Bronchial epithelial cell (primary cell): ENCODE results near the gene ROR2. TPM values are rescaled to one million over a fixed set of nuclear protein-coding genes. Genes with fewer than 3 reads are reported as not detected.

Experiments used
- DNase-seq: peaks from one replicate; pipeline ENCODE4 v3.0.0-alpha.2; 2010; ENCODE audit warnings: low read depth
- FAIRE-seq: peaks from 2 replicates; lab custom pipeline; 2011; peaks lifted over from hg19 to GRCh38; lab: Jason Lieb, UNC
- H3K27me3 ChIP-seq: 2 replicates; pipeline ENCODE4 v1.5.1; 2011; ENCODE audit warnings: low read length; ENCODE audit not compliant: control insufficient read depth, insufficient read depth
- H3K36me3 ChIP-seq: 2 replicates; pipeline ENCODE4 v1.5.1; 2011; ENCODE audit warnings: low read length; ENCODE audit not compliant: control insufficient read depth, insufficient read depth
- H3K4me3 ChIP-seq: 2 replicates; pipeline ENCODE4 v1.5.1; 2011; ENCODE audit warnings: mild to moderate bottlenecking, low read depth, low read length, control low read depth
- CTCF ChIP-seq: IDR thresholded peaks from 2 replicates; pipeline ENCODE4 v1.5.1; 2011; ENCODE audit warnings: mild to moderate bottlenecking, moderate library complexity, low read length, control low read depth, inconsistent platforms; ENCODE audit not compliant: insufficient read depth, severe bottlenecking
- total RNA-seq: library from RNA; depleted of rRNA; stranded (reverse); fragments of >200 nt; gene quantifications from 2 replicates; pipeline ENCODE4 v1.2.1, GENCODE V29; 2014

ROR2 gene
- total RNA-seq, 1 donor from 2014 or later = 0.26 TPM

- DNase-seq (no peak), FAIRE-seq (no peak)
- Histone ChIP-seq H3K4me3 (no peak overlapping the region), H3K27me3 (no peaks in the 10 kb centered on the region), H3K36me3 (no peaks in the 10 kb centered on the region)
- TF ChIP-seq CTCF = no peak
Observed at GRCh38 chr9:91896513-91897121, 53.4 kb downstream of the ROR2 start.

DNA sequence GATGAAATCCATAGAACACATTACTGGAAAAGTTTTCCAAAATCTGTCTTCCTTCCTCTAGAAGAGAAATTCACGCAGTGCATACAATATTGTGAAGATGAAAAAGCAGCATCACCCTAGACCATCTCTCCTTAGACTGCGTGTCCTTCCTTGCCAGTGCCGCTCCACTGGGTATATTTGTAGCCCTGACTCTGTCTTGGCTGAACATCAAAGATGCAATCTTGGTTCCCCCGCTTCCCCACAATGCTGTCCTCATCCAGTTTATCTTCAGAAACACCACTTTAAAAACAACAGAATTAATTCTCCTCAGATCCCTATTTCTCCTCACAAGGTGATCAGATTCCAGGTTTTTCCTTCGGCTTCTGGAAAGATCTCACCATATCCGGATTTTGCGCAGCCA, 53.9 kb downstream of the ROR2 start:
- no peak for TF ChIP-seq CTCF
- FAIRE-seq (no peak), DNase-seq (no peak)
- Histone ChIP-seq H3K4me3 (no peak overlapping the region), H3K27me3 (no peaks in the 10 kb centered on the region), H3K36me3 (no peaks in the 10 kb centered on the region)

DNA sequence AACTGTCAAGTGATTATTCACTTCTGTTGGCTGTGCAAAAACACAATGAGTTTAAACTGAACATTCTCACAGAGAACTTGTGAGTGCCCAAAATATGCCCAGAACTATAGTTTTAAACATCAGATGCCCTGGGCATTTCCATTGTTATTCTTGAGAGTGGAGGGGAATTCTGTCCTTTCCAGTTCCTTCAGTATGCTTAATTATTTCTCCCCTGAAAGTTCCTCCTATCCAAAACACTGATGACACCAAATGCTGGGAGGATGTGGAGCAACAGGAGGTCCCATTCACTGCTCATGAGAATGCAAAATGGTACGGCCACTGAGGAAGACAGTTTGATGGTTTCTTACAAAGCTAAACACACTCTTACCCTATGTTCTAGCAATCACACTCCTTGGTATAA, 55.5 kb downstream of the ROR2 start:
- H3K36me3 ChIP-seq = no peaks in the 10 kb centered on the region
- FAIRE-seq (no peak), DNase-seq (no peak)
- TF ChIP-seq CTCF = no peak
- no peak overlapping the region for H3K4me3 ChIP-seq
- H3K27me3 ChIP-seq = no peaks in the 10 kb centered on the region

DNA sequence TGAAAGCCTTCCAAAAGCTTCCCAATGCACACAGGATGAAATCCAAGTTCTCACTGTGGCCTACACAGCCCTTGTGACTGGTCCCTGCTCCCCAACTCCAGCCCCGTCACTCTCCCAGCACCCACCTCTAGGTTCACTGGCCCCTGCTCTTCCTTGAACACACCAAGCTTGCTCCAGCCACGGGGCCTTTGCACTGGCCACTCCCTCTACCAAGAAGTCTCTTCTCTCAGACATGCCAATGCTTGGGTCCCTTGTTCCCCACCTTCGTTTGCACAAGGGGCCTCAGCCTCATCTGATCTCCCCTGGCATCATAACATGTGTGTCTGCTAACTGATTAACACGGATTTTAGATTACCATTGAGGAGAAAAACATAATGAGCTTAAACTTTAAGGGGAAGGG, 56.0 kb downstream of the ROR2 start:
- no peak for DNase-seq
- no peaks in the 10 kb centered on the region for H3K27me3 ChIP-seq
- no peaks in the 10 kb centered on the region for H3K36me3 ChIP-seq
- H3K4me3 ChIP-seq = no peak overlapping the region
- TF ChIP-seq CTCF = no peak
- no peak for FAIRE-seq

DNA sequence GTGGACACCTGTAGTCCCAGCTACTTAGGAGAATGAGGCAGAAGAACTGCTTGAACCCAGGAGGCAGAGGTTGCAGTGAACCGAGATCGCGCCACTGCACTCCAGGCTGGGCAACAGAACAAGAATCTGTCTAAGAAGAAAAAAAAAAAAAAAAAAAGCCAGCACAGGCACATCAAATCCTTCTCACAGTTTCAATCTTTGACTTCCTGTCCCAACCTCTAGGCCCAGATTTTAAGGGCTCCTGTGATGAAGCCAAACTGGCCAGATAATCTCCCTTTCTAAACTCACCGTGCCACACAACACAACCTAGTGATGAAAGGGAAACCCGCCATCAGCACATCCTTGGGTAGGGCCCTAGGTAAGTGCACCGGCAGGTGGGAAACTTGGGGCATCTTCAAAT, 58.1 kb downstream of the ROR2 start:
- H3K27me3 ChIP-seq = no peaks in the 10 kb centered on the region
- DNase-seq = no peak
- no peak overlapping the region for H3K4me3 ChIP-seq
- TF ChIP-seq CTCF = no peak
- no peaks in the 10 kb centered on the region for H3K36me3 ChIP-seq
- no peak for FAIRE-seq

DNA sequence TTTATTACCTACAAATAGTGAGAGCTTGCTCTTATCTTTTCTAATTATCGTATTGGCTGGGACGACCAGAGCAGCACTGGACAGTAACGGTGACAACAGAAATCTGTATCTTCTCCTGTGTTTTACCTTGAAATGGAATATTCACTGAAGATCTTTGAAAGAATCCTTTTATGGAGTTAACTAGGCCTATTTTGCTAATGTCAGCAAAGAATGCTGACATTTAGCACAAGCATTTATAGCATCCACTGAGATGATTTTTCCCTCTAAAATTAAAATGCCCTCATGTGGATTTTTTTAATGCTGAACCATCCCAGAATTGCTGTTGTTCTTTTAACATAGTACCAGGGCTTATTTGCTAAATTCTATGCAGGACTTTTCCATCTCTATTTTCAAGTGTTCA, 59.4 kb downstream of the ROR2 start:
- no peaks in the 10 kb centered on the region for H3K27me3 ChIP-seq
- no peaks in the 10 kb centered on the region for H3K36me3 ChIP-seq
- no peak overlapping the region for H3K4me3 ChIP-seq
- FAIRE-seq = no peak
- no peak for TF ChIP-seq CTCF
- no peak for DNase-seq
